IPS-18c (cell line): Measurements from ENCODE around the gene RAPGEF1.
"Not testable (repeated sequence)": the region's sequence is repeated elsewhere in the genome, so short reads cannot be mapped to it uniquely, and the experiment has no call there.

Source experiments
- H3K4me3 ChIP-seq: 2 replicates; pipeline ENCODE4 v1.7.0; 2013; ENCODE audit warnings: low read depth, mild to moderate bottlenecking, low read length, moderate library complexity; ENCODE audit not compliant: insufficient read depth
- H3K9me3 ChIP-seq: one replicate; pipeline ENCODE4 v1.6.1; 2013; ENCODE audit warnings: mild to moderate bottlenecking, low read length, moderate library complexity; ENCODE audit not compliant: control insufficient read depth, insufficient read depth

RAPGEF1 gene

GRCh38 chr9:131566158-131566557 is 173.7 kb downstream of the RAPGEF1 start:
- Histone ChIP-seq H3K9me3 (no peaks in the 10 kb centered on the region), H3K4me3 (no peak overlapping the region)

GRCh38 chr9:131565369-131565768 is 174.5 kb downstream of the RAPGEF1 start:
- no peaks in the 10 kb centered on the region for H3K9me3 ChIP-seq

GRCh38 chr9:131562032-131562959 is 177.6 kb downstream of the RAPGEF1 start:
- no peak overlapping the region for H3K4me3 ChIP-seq
- no peaks in the 10 kb centered on the region for H3K9me3 ChIP-seq

More at GRCh38 chr9:131565369-131565768, 174.5 kb downstream of the RAPGEF1 start:
- H3K4me3 ChIP-seq = no peak overlapping the region

- Histone ChIP-seq H3K9me3 (no peaks in the 10 kb centered on the region), H3K4me3 (no peak overlapping the region; the same call in 1 of the 2 replicates)
Measured at GRCh38 chr9:131559421-131560000, 180.4 kb downstream of the RAPGEF1 start.

- Histone ChIP-seq H3K4me3 (no peak overlapping the region), H3K9me3 (peaks cover 7% of the 10 kb centered on the region)
Measured at GRCh38 chr9:131557855-131558548, 181.9 kb downstream of the RAPGEF1 start.

GRCh38 chr9:131555841-131556673 is 183.8 kb downstream of the RAPGEF1 start:
- Histone ChIP-seq H3K9me3 (peaks cover 7% of the 10 kb centered on the region), H3K4me3 (no peak overlapping the region)

GRCh38 chr9:131554843-131555351 is 185.0 kb downstream of the RAPGEF1 start:
- peak overlapping the region; percentile 47; the same call in 1 of the 2 replicates for H3K4me3 ChIP-seq
- H3K9me3 ChIP-seq = peaks cover 7% of the 10 kb centered on the region

GRCh38 chr9:131554087-131554842 is 185.6 kb downstream of the RAPGEF1 start:
- Histone ChIP-seq H3K4me3 (peak overlapping the region; percentile 47; the same call in 1 of the 2 replicates), H3K9me3 (peaks cover 7% of the 10 kb centered on the region)

- H3K4me3 ChIP-seq = no peak overlapping the region
- H3K9me3 ChIP-seq = peaks cover 7% of the 10 kb centered on the region
Measured at GRCh38 chr9:131552030-131552429, 187.8 kb downstream of the RAPGEF1 start.

- not testable (repeated sequence) for H3K9me3 ChIP-seq, H3K4me3 ChIP-seq
Measured at GRCh38 chr9:131550465-131550864, 189.4 kb downstream of the RAPGEF1 start.

- H3K4me3 ChIP-seq, H3K9me3 ChIP-seq: not testable (repeated sequence)
Measured at GRCh38 chr9:131549186-131549585, 190.7 kb downstream of the RAPGEF1 start.

- peak overlapping the region; percentile 49 for H3K4me3 ChIP-seq
Measured at GRCh38 chr9:131546336-131547084, 193.4 kb downstream of the RAPGEF1 start.

GRCh38 chr9:131545786-131546335 is 194.0 kb downstream of the RAPGEF1 start:
- H3K4me3 ChIP-seq = peak overlapping the region; percentile 43
- H3K9me3 ChIP-seq = peaks cover 4% of the 10 kb centered on the region

More at GRCh38 chr9:131546336-131547084, 193.4 kb downstream of the RAPGEF1 start:
- peaks cover 4% of the 10 kb centered on the region for H3K9me3 ChIP-seq

- H3K4me3 ChIP-seq = peak within 1 kb of the TSS; percentile 43
- H3K9me3 ChIP-seq = peaks cover 4% of the 10 kb centered on the region
Measured at GRCh38 chr9:131545003-131545785, 194.7 kb downstream of the RAPGEF1 start, which contains the start of gene PRRT1B. Gene PRRT1B, plus strand, starts transcription at chr9:131545523. Its CDS starts 93 bp downstream, at chr9:131545616.
